HuH-7 (cell line): ENCODE results near the gene WDR35.

Experiments
- DNase-seq: peaks from one replicate; pipeline ENCODE4 v3.0.0; 2011; ENCODE audit warnings: low spot score

The WDR35 gene

GRCh38 chr2:19989667-19990415 is at the start of gene WDR35:
Gene WDR35 (minus strand): TSS chr2:19990105. CDS start chr2:19990015, 90 bp downstream.
- peak; percentile 90 for DNase-seq

- DNase-seq = no peak
These were observed 47.8 kb upstream of the WDR35 start for GRCh38 chr2:20037660-20038059.

- no peak for DNase-seq
These were observed 46.2 kb upstream of the WDR35 start for GRCh38 chr2:20035955-20036666.

- no peak for DNase-seq
These were observed 44.9 kb upstream of the WDR35 start for GRCh38 chr2:20034821-20035220.

GRCh38 chr2:20034218-20034617 is 44.3 kb upstream of the WDR35 start:
- no peak for DNase-seq

GRCh38 chr2:20033322-20033721 is 43.4 kb upstream of the WDR35 start:
- DNase-seq = no peak

GRCh38 chr2:20030224-20030623 is 40.3 kb upstream of the WDR35 start:
- no peak for DNase-seq

- DNase-seq = no peak
These were observed 38.0 kb upstream of the WDR35 start for GRCh38 chr2:20027705-20028434.

- DNase-seq = peak; percentile 64
These were observed 37.4 kb upstream of the WDR35 start for GRCh38 chr2:20027260-20027677.

GRCh38 chr2:20025065-20025786 is 35.3 kb upstream of the WDR35 start:
- no peak for DNase-seq

GRCh38 chr2:20023688-20024087 is 33.8 kb upstream of the WDR35 start:
- DNase-seq = no peak

GRCh38 chr2:20021405-20022009 is 31.6 kb upstream of the WDR35 start:
- DNase-seq = no peak

- DNase-seq = no peak
These were observed 29.8 kb upstream of the WDR35 start for GRCh38 chr2:20019747-20020146.

GRCh38 chr2:20018601-20019152 is 28.8 kb upstream of the WDR35 start:
- no peak for DNase-seq

GRCh38 chr2:20016346-20016745 is 26.4 kb upstream of the WDR35 start:
- no peak for DNase-seq

- DNase-seq = peak; percentile 65
These were observed 25.7 kb upstream of the WDR35 start for GRCh38 chr2:20015482-20016083.

GRCh38 chr2:20013126-20013849 is 23.4 kb upstream of the WDR35 start:
- DNase-seq = no peak

GRCh38 chr2:20012282-20013125 is 22.6 kb upstream of the WDR35 start, which contains the start of gene MATN3:
Gene MATN3 (minus strand): TSS chr2:20012668. CDS start chr2:20012631, 37 bp downstream.
- peak; percentile 71 for DNase-seq

GRCh38 chr2:20012032-20012281 is 22.1 kb upstream of the WDR35 start:
- DNase-seq = no peak
